Measurements from ENCODE around the gene C19orf12. TPM values are rescaled to one million over a fixed set of nuclear protein-coding genes. Genes with fewer than 3 reads are reported as not detected.

Gene C19orf12
- total RNA-seq, 1 experiment from 2014 or later, result 15.5 TPM

GRCh38 chr19:29764361-29764760 lies 49.3 kb upstream of the C19orf12 start (continued):
- no peak for TF ChIP-seq OVOL2 (CRISPR knock-in tag; IDR thresholded peaks at IDR 0.05; ENCODE audit: borderline replicate concordance)

GRCh38 chr19:29763196-29763595 lies 48.1 kb upstream of the C19orf12 start:
- no peak overlapping the region for H3K4me3 Mint-ChIP-seq
- peaks cover 4% of the 10 kb centered on the region; the same call in 1 of the 2 replicates for H3K4me1 Mint-ChIP-seq
- CTCF ChIA-PET, result interaction anchor here (0.6 to 6.6 kb wide), 2 partner anchors 7 to 55 kb away, joined by 3 to 70 read pairs; no protein-coding TSS in a partner anchor
- POLR2A ChIA-PET, result no interaction called here
- TF ChIP-seq TP53 (CRISPR knock-in tag; IDR thresholded peaks at IDR 0.05) (no peak), TEAD1 (CRISPR knock-in tag; IDR thresholded peaks at IDR 0.05) (no peak), ZNF121 (CRISPR knock-in tag; IDR thresholded peaks at IDR 0.05) (no peak), OVOL2 (CRISPR knock-in tag; IDR thresholded peaks at IDR 0.05; ENCODE audit: borderline replicate concordance) (no peak), HMGXB4 (CRISPR knock-in tag; IDR thresholded peaks at IDR 0.05) (no peak), EMX1 (CRISPR knock-in tag; IDR thresholded peaks at IDR 0.05) (no peak), ZNF425 (CRISPR knock-in tag; conservative IDR thresholded peaks at IDR 0.05) (no peak), ATF2 (CRISPR knock-in tag; IDR thresholded peaks at IDR 0.05; ENCODE audit: borderline replicate concordance, low read depth) (no peak), MLX (CRISPR knock-in tag; IDR thresholded peaks at IDR 0.05) (no peak), ZNF396 (CRISPR knock-in tag; IDR thresholded peaks at IDR 0.05; ENCODE audit: borderline replicate concordance) (no peak), CDX4 (CRISPR knock-in tag; IDR thresholded peaks at IDR 0.05; ENCODE audit: borderline replicate concordance) (no peak), KAT7 (CRISPR knock-in tag; IDR thresholded peaks at IDR 0.05; ENCODE audit: borderline replicate concordance) (no peak), ZSCAN18 (CRISPR knock-in tag; IDR thresholded peaks at IDR 0.05) (no peak), MYBL2 (CRISPR knock-in tag; IDR thresholded peaks at IDR 0.05) (no peak), TEAD4 (CRISPR knock-in tag; IDR thresholded peaks at IDR 0.05) (no peak), ZNF281 (CRISPR knock-in tag; IDR thresholded peaks at IDR 0.05) (no peak), FOXJ3 (CRISPR knock-in tag; IDR thresholded peaks at IDR 0.05; ENCODE audit: borderline replicate concordance) (no peak)
- H3K27me3 Mint-ChIP-seq (ENCODE audit: low read depth), result no peaks in the 10 kb centered on the region; the same call in 1 of the 2 replicates
- H3K36me3 Mint-ChIP-seq, result no peaks in the 10 kb centered on the region
- DNase-seq (ENCODE audit: low spot score) (no peak), ATAC-seq (no peak)
- H3K27ac Mint-ChIP-seq, result no peak overlapping the region
- no peaks in the 10 kb centered on the region for H3K9me3 Mint-ChIP-seq
